OCI-LY1 (cell line): Measurements from ENCODE around the gene RDH13.

Source experiments
- H2AFZ ChIP-seq: fragments of 200-600 bp; sonication (generic), shearing (Covaris generic); 2 replicates; pipeline ENCODE4 v1.6.0; 2014; ENCODE audit warnings: antibody characterized with exemption, mild to moderate bottlenecking, low read length
- H3F3A ChIP-seq: fragments of 200-600 bp; sonication (generic), shearing (Covaris generic); 2 replicates; pipeline ENCODE4 v1.6.0; 2014; ENCODE audit warnings: mild to moderate bottlenecking, antibody characterized with exemption, low read length, moderate library complexity; ENCODE audit not compliant: insufficient read depth
- H3K27ac ChIP-seq: fragments of 200-600 bp; sonication (generic); 2 replicates; pipeline ENCODE4 v1.5.1; 2014; ENCODE audit warnings: low read length, mixed run types, mild to moderate bottlenecking, low read depth; ENCODE audit not compliant: poor library complexity, severe bottlenecking
- H3K27me3 ChIP-seq: fragments of 200-600 bp; sonication (generic); 2 replicates; pipeline ENCODE4 v1.6.0; 2014; ENCODE audit warnings: antibody characterized with exemption, mild to moderate bottlenecking, low read length, moderate library complexity; ENCODE audit not compliant: insufficient read depth
- H3K36me3 ChIP-seq: fragments of 200-600 bp; sonication (generic); 2 replicates; pipeline ENCODE4 v1.6.1; 2014; ENCODE audit warnings: mild to moderate bottlenecking, antibody characterized with exemption, low read length, moderate library complexity, mixed read lengths; ENCODE audit not compliant: insufficient read depth
- H3K4me1 ChIP-seq: fragments of 200-600 bp; sonication (generic); 2 replicates; pipeline ENCODE4 v1.5.1; 2014; ENCODE audit warnings: mild to moderate bottlenecking, low read length, moderate library complexity; ENCODE audit not compliant: insufficient read depth, severe bottlenecking
- H3K4me2 ChIP-seq: fragments of 200-600 bp; sonication (generic), shearing (Covaris generic); 2 replicates; pipeline ENCODE4 v1.6.1; 2014; ENCODE audit warnings: low read length
- H3K4me3 ChIP-seq: fragments of 200-600 bp; sonication (generic); 2 replicates; pipeline ENCODE4 v1.5.1; 2014; ENCODE audit warnings: low read length, low read depth, mild to moderate bottlenecking, mixed read lengths; ENCODE audit not compliant: poor library complexity, severe bottlenecking
- H3K79me2 ChIP-seq: fragments of 200-600 bp; shearing (Covaris generic); 2 replicates; pipeline ENCODE4 v1.6.1; 2016; ENCODE audit warnings: mixed run types, low read length, mixed read lengths; ENCODE audit not compliant: insufficient read depth
- H3K9ac ChIP-seq: fragments of 200-600 bp; sonication (generic), shearing (Covaris generic); 2 replicates; pipeline ENCODE4 v1.6.1; 2014; ENCODE audit warnings: mild to moderate bottlenecking, low read length, mixed read lengths
- H3K9me2 ChIP-seq: fragments of 200-600 bp; sonication (generic), shearing (Covaris generic); 2 replicates; pipeline ENCODE4 v1.6.1; 2014; ENCODE audit warnings: low read depth, mild to moderate bottlenecking, low read length, mixed read lengths
- H3K9me3 ChIP-seq: fragments of 200-600 bp; shearing (Covaris generic); 2 replicates; pipeline ENCODE4 v1.6.1; 2014; ENCODE audit warnings: low read length, mixed read lengths
- H4K20me1 ChIP-seq: fragments of 200-600 bp; sonication (generic), shearing (Covaris generic); 2 replicates; pipeline ENCODE4 v1.6.0; 2016; ENCODE audit warnings: mild to moderate bottlenecking, low read length; ENCODE audit not compliant: insufficient read depth
- EZH2 ChIP-seq: fragments of 200-600 bp; sonication (generic), shearing (Covaris generic); IDR thresholded peaks from 2 replicates; pipeline ENCODE4 v1.8.0; 2017; ENCODE audit warnings: borderline replicate concordance, mixed run types, mild to moderate bottlenecking, antibody characterized with exemption, low read length, moderate library complexity, mixed read lengths
- TF ChIP-seq, protein P1 (sequence below): fragments of 200-600 bp; sonication (generic), shearing (Covaris generic); IDR thresholded peaks from 2 replicates; pipeline ENCODE4 v1.5.1; 2017; ENCODE audit warnings: mild to moderate bottlenecking, antibody characterized with exemption, low read length, moderate library complexity, mixed read lengths

RDH13 gene

DNA sequence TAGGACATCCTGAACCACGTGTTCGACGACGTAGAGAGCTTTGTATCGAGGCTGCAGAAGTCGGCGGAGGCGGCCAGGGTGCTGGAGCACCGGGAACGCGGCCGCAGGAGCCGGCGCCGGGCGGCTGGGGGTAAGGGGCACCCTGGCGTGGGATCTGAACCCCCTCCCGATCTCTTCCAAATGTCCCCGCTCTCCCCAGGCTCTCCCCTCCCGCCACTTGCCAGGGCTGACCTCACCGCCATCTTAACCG, 18.7 kb upstream of the RDH13 start:
- Histone ChIP-seq H2AFZ (no peak overlapping the region), H3K4me3 (no peak overlapping the region), H3K79me2 (no peaks in the 10 kb centered on the region), H4K20me1 (no peaks in the 10 kb centered on the region), H3K9ac (no peak overlapping the region), H3K27ac (no peak overlapping the region), H3K36me3 (no peaks in the 10 kb centered on the region), H3K4me1 (peaks cover 10% of the 10 kb centered on the region), H3F3A (no peaks in the 10 kb centered on the region), H3K9me2 (no peaks in the 10 kb centered on the region), H3K4me2 (no peak overlapping the region), H3K9me3 (peaks cover 4% of the 10 kb centered on the region; the same call in 1 of the 2 replicates), H3K27me3 (peaks cover 9% of the 10 kb centered on the region; the same call in 1 of the 2 replicates)
- no peak for TF ChIP-seq EZH2
- TF ChIP-seq, protein P1, sequence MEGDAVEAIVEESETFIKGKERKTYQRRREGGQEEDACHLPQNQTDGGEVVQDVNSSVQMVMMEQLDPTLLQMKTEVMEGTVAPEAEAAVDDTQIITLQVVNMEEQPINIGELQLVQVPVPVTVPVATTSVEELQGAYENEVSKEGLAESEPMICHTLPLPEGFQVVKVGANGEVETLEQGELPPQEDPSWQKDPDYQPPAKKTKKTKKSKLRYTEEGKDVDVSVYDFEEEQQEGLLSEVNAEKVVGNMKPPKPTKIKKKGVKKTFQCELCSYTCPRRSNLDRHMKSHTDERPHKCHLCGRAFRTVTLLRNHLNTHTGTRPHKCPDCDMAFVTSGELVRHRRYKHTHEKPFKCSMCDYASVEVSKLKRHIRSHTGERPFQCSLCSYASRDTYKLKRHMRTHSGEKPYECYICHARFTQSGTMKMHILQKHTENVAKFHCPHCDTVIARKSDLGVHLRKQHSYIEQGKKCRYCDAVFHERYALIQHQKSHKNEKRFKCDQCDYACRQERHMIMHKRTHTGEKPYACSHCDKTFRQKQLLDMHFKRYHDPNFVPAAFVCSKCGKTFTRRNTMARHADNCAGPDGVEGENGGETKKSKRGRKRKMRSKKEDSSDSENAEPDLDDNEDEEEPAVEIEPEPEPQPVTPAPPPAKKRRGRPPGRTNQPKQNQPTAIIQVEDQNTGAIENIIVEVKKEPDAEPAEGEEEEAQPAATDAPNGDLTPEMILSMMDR: no peak

- no peaks in the 10 kb centered on the region for H3K79me2 ChIP-seq
- H3K27me3 ChIP-seq: peaks cover 9% of the 10 kb centered on the region; the same call in 1 of the 2 replicates
- TF ChIP-seq EZH2: no peak
- TF ChIP-seq, protein P1: no peak
- peak overlapping the region; percentile 88 for H3K4me2 ChIP-seq
- no peak overlapping the region for H2AFZ ChIP-seq
- H3F3A ChIP-seq: no peaks in the 10 kb centered on the region
- H3K9me2 ChIP-seq: no peaks in the 10 kb centered on the region
- peaks cover 10% of the 10 kb centered on the region for H3K4me1 ChIP-seq
- peaks cover 4% of the 10 kb centered on the region; the same call in 1 of the 2 replicates for H3K9me3 ChIP-seq
- peak overlapping the region; percentile 61 for H3K9ac ChIP-seq
- H3K27ac ChIP-seq: peak overlapping the region; percentile 60
- H4K20me1 ChIP-seq: no peaks in the 10 kb centered on the region
- H3K36me3 ChIP-seq: no peaks in the 10 kb centered on the region
- peak overlapping the region; percentile 65 for H3K4me3 ChIP-seq
Measured at GRCh38 chr19:55080968-55081769, 18.2 kb upstream of the RDH13 start.

GRCh38 chr19:55080121-55080967, 17.4 kb upstream of the RDH13 start:
- peak overlapping the region; percentile 60 for H3K27ac ChIP-seq
- no peak for TF ChIP-seq EZH2
- TF ChIP-seq, protein P1: no peak
- H3K79me2 ChIP-seq: no peaks in the 10 kb centered on the region
- H3K9ac ChIP-seq: peak overlapping the region; percentile 61
- peaks cover 10% of the 10 kb centered on the region for H3K4me1 ChIP-seq
- no peaks in the 10 kb centered on the region for H3F3A ChIP-seq
- peaks cover 9% of the 10 kb centered on the region; the same call in 1 of the 2 replicates for H3K27me3 ChIP-seq
- no peaks in the 10 kb centered on the region for H4K20me1 ChIP-seq
- H2AFZ ChIP-seq: no peak overlapping the region
- H3K4me3 ChIP-seq: peak overlapping the region; percentile 65
- H3K9me2 ChIP-seq: no peaks in the 10 kb centered on the region
- H3K36me3 ChIP-seq: no peaks in the 10 kb centered on the region
- peak overlapping the region; percentile 88 for H3K4me2 ChIP-seq
- peaks cover 4% of the 10 kb centered on the region; the same call in 1 of the 2 replicates for H3K9me3 ChIP-seq
